T-helper 17 cell (primary cell): ENCODE results near the gene EIF3M. TPM values are rescaled to one million over a fixed set of nuclear protein-coding genes. Genes with fewer than 3 reads are reported as not detected.

Experiments
- ATAC-seq: fragments of 150-1000 bp; cut with Tn5 transposase; 2 replicates; pipeline ENCODE4 v1.10.0; 2021; ENCODE audit warnings: mild to moderate bottlenecking, moderate library complexity
- DNase-seq, 3 donors: peaks; one replicate each; pipeline versions ENCODE4 v3.0.0 to v3.0.0-alpha.2; 2020 to 2021
- H3K9me3 ChIP-seq: one replicate; pipeline ENCODE4 v1.7.0; 2013; ENCODE audit warnings: low read length, mild to moderate bottlenecking; ENCODE audit not compliant: control insufficient read depth, poor library complexity, severe bottlenecking
- H3K27ac Mint-ChIP-seq: one replicate; pipeline ENCODE4 v1.8.0; 2022; ENCODE audit warnings: mild to moderate bottlenecking, moderate library complexity, mixed read lengths
- H3K27me3 Mint-ChIP-seq: one replicate; pipeline ENCODE4 v1.8.0; 2022; ENCODE audit warnings: mixed read lengths
- H3K36me3 Mint-ChIP-seq: one replicate; pipeline ENCODE4 v1.8.0; 2022; ENCODE audit warnings: low read depth, mixed read lengths
- H3K4me1 Mint-ChIP-seq: one replicate; pipeline ENCODE4 v1.8.0; 2022; ENCODE audit warnings: mild to moderate bottlenecking, mixed read lengths
- H3K4me3 Mint-ChIP-seq: one replicate; pipeline ENCODE4 v1.8.0; 2022; ENCODE audit warnings: mild to moderate bottlenecking, moderate library complexity, mixed read lengths
- total RNA-seq, 4 donors: library from RNA in 2 of 4; stranded (reverse) in 2 of 4; gene quantifications; one replicate each; pipeline ENCODE4 v1.2.3 and lab custom pipeline; 2022 to 2026

Gene EIF3M
- total RNA-seq, 2 donors from 2014 or later: 203 to 215 TPM

GRCh38 chr11:32610797-32611352 is 27.2 kb downstream of the EIF3M start:
- Mint-ChIP-seq H3K4me1 (no peaks in the 10 kb centered on the region), H3K27me3 (no peaks in the 10 kb centered on the region)

GRCh38 chr11:32613500-32614151 is 30.0 kb downstream of the EIF3M start:
- Mint-ChIP-seq H3K27ac (no peak overlapping the region), H3K27me3 (no peaks in the 10 kb centered on the region), H3K4me3 (no peak overlapping the region), H3K36me3 (no peaks in the 10 kb centered on the region), H3K4me1 (no peaks in the 10 kb centered on the region)
- DNase-seq (no peak), ATAC-seq (no peak)
- H3K9me3 ChIP-seq: no peaks in the 10 kb centered on the region

More at GRCh38 chr11:32610797-32611352, 27.2 kb downstream of the EIF3M start:
- Mint-ChIP-seq H3K36me3 (no peaks in the 10 kb centered on the region), H3K4me3 (no peak overlapping the region), H3K27ac (no peak overlapping the region)
- no peaks in the 10 kb centered on the region for H3K9me3 ChIP-seq
- no peak for ATAC-seq
- no peak for DNase-seq

GRCh38 chr11:32615422-32615821 is 31.8 kb downstream of the EIF3M start:
- H3K9me3 ChIP-seq: no peaks in the 10 kb centered on the region
- H3K4me3 Mint-ChIP-seq: no peak overlapping the region
- no peak overlapping the region for H3K27ac Mint-ChIP-seq
- no peaks in the 10 kb centered on the region for H3K36me3 Mint-ChIP-seq
- no peak for ATAC-seq
- no peaks in the 10 kb centered on the region for H3K4me1 Mint-ChIP-seq
- no peaks in the 10 kb centered on the region for H3K27me3 Mint-ChIP-seq
- DNase-seq: no peak

- Mint-ChIP-seq H3K36me3 (no peaks in the 10 kb centered on the region), H3K27ac (no peak overlapping the region), H3K27me3 (no peaks in the 10 kb centered on the region), H3K4me1 (no peaks in the 10 kb centered on the region), H3K4me3 (no peak overlapping the region)
- ATAC-seq (no peak), DNase-seq (no peak)
- H3K9me3 ChIP-seq: no peaks in the 10 kb centered on the region
These were observed 33.3 kb downstream of the EIF3M start for GRCh38 chr11:32616903-32617302.

- H3K36me3 Mint-ChIP-seq: peaks cover 4% of the 10 kb centered on the region
- no peak for ATAC-seq
- no peak overlapping the region for H3K4me3 Mint-ChIP-seq
- H3K27me3 Mint-ChIP-seq: peaks cover 34% of the 10 kb centered on the region
- no peaks in the 10 kb centered on the region for H3K9me3 ChIP-seq
- no peak for DNase-seq
- no peaks in the 10 kb centered on the region for H3K4me1 Mint-ChIP-seq
- H3K27ac Mint-ChIP-seq: no peak overlapping the region
These were observed 47.2 kb downstream of the EIF3M start for GRCh38 chr11:32630844-32631243.

- Mint-ChIP-seq H3K36me3 (no peaks in the 10 kb centered on the region), H3K4me1 (no peaks in the 10 kb centered on the region), H3K27me3 (peaks cover 38% of the 10 kb centered on the region), H3K4me3 (no peak overlapping the region), H3K27ac (no peak overlapping the region)
- no peaks in the 10 kb centered on the region for H3K9me3 ChIP-seq
- ATAC-seq (no peak), DNase-seq (no peak)
These were observed 52.2 kb downstream of the EIF3M start for GRCh38 chr11:32635819-32636218.

GRCh38 chr11:32641361-32641760 is 57.7 kb downstream of the EIF3M start:
- Mint-ChIP-seq H3K27me3 (peaks cover 22% of the 10 kb centered on the region), H3K36me3 (no peaks in the 10 kb centered on the region), H3K27ac (no peak overlapping the region), H3K4me3 (no peak overlapping the region), H3K4me1 (no peaks in the 10 kb centered on the region)
- no peak for DNase-seq
- no peak for ATAC-seq
- no peaks in the 10 kb centered on the region for H3K9me3 ChIP-seq

- H3K4me3 Mint-ChIP-seq: no peak overlapping the region
- ATAC-seq (no peak), DNase-seq (no peak)
- H3K27me3 Mint-ChIP-seq: peaks cover 25% of the 10 kb centered on the region
- no peaks in the 10 kb centered on the region for H3K4me1 Mint-ChIP-seq
- no peak overlapping the region for H3K27ac Mint-ChIP-seq
- no peaks in the 10 kb centered on the region for H3K36me3 Mint-ChIP-seq
- no peaks in the 10 kb centered on the region for H3K9me3 ChIP-seq
These were observed 59.9 kb downstream of the EIF3M start for GRCh38 chr11:32643526-32643925.

Other genes starting within 250 kb of the EIF3M start
- not detected for gene WT1, start 148.3 kb upstream of the EIF3M start, total RNA-seq
- gene CCDC73, start 210.8 kb downstream of the EIF3M start, total RNA-seq: not detected
- under 1 TPM in 1 of 2 donors, not detected in 1; 0.07 TPM for gene PRRG4, start 246.1 kb downstream of the EIF3M start, total RNA-seq